Stimulated activated CD4-positive, alpha-beta T cell treated with anti-CD3 and anti-CD28 coated beads, Interleukin-4, amount 100 ng/mL, for 24 hours (primary cell): ENCODE measurements around the gene S100A5.
A peak's percentile ranks its signal among the peaks of the same experiment; 100 is the strongest.
"Not testable (repeated sequence)": the region's sequence is repeated elsewhere in the genome, so short reads cannot be mapped to it uniquely, and the experiment has no call there.

Source experiments
- DNase-seq: peaks from one replicate; pipeline ENCODE4 v3.0.0-alpha.2; 2020

S100A5 gene

DNA sequence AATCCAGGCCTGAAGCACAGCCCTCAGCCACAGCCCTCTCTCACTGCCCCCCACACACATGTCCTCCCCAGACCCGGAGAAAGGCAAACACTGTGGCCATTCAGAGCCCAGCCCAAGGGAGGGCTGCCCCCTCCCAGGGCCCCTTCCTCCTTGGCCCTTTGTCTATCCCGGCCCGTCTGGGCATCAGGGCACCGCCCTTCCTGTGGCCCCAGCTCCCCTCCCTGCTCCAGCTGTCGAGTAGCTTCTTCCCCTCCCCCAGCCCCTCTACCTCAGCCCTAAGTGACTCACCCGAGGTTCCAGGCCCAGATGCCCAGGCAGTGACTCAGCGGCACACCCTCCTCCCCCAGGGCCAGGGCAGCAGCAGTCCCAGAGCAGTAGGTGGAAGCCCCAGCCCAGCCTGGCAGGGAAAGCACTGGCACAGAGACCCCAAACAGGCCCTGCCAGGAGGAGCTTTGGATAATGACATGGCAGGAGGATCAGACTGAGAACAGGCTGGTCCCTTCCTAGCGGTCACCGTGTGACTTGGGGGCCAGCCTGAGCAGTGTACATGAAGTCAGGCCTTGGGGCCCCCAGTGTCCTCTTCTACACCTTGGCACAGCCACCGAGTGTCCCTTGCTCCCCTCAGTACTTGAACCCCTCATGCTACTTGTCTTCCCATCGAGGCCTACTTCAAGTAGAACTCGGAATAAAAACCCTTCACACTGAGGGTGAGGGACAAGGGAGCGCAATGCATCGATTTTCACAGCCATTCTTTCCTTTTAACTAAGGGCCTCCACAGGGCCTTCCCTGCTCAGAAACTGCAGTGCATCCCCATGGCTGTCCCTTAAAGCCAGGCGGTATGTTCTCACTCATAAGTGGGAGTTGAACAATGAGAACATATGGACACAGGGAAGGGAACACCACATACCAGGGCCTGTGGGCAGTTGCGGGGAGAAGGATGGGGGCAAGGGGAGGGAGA lies 26.0 kb upstream of the S100A5 start:
- DNase-seq = peak; percentile 91

DNA sequence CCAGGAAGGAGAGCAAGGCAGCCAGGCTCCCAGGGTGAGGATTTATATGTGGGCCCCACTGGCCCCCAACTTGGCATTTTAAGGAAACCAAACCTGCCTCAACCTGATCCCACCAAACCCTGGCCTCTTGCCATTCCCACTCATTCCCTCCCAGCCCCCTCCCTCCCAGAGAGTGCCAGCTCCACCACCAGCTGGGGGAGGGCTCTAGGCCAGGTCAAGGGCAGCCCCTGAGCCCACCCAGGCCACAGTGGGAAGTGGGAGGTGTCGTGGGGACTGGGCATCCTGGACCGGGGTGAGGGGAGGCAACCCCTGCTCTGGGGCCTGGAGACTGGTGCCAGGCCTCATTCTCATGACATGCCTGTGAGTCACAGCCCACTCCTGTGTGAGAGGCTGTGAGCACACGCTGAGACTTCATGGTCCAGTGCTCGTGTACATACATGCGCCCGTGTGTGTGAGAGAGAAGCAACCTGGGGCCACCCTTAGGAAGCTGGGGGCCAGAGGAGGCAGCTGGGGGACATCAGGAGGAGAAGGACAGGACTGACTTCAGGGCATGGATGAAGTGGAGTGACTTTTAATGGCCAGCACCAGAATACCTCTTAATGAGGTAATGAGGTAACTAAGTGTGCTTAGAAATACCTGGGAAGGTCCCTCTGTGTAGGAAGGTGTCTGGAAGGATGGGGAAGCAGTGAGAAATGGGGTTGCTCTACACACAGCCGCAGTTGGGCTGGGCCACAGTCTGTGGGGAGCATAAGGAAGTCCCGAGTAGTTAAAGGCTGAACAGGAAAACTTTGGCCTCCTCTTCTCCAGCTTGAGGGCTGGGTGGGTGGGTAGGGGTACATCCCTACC lies 25.0 kb upstream of the S100A5 start, which contains the start of gene S100A2:
Gene S100A2 (minus strand): TSS at position 316 of the 846 bp plus-strand sequence. CDS start 1,967 bp downstream, outside the sequence.
- DNase-seq = peak; percentile 72

DNA sequence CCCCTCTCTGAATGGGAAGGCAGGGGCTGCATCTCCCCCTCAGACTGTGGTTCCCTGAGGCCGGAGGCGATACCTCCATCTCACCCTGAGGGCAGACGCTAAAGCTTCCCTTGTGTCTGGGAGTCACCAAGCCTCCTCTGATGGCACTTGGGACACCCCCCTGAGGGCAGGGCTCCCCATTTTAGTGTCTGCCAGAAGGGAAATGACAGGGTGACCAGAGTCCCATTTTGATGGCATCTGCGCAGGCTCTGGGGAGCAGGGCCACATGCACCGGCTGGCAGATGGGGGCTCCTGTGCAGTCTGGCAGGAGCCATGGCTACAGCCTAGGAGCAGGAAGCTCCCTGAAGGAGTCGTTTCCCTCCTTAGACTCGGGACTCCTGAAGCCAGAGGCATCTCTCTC lies 23.3 kb upstream of the S100A5 start:
- no peak for DNase-seq

DNA sequence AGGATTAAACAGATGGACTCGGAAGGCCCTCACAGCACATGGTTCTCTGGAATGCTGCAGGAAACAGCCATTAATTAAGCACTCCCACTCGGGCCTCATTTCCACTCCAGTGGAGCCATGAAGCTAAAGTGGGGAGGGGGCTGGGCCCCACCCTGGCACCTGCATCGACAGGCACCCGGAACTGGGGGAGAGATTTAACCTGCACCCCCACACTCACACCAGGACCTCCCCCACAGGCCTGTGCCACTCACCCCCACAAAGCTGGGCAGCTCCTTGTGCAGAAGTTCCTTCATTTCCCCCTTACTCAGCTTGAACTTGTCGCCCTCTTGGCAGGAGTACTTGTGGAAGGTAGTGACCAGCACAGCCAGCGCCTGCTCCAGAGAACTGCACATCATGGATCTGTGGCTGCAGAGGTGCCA lies 22.8 kb upstream of the S100A5 start:
- DNase-seq = no peak

DNA sequence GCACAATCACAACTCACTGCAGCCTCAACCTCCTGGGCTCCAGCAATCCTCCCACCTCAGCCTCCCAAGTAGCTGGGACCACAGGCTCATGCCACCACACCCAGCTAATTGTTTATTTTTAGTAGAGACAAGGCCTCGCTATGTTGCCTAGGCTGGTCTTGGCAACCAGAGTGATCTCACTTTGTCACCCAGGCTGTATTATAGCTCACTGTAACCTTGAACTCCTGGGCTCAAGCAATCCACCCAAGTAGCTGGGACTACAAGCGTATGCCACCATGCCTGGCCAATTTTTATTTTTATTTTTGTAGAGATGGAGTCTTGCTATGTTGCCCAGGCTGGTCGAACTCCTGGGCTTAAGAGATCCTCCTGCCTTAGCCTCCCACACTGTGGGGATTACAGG lies 21.3 kb upstream of the S100A5 start:
- not testable (repeated sequence) for DNase-seq

DNA sequence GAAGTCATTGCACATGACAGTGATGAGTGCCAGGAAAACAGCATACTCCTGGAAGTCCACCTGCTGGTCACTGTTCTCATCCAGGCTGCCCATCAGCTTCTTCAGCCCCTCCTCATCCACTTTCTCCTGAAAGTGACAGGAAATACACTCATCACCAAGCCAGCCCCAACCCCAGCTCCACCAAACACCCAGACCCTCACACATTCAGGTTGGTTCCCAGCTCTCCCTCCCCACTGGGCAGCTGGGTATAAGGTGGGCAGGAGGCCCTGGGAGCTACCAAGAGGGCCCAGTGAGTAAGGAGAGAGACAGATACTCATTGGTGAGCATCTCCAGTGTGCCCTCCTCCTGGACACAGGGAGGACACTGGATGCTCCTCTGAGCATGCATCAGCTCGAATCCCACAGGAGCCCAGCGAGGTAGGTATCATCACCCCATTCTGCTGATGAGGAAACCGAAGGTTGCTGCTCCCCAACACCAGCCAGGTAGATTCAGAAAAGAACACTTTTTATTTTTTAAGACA lies 20.8 kb upstream of the S100A5 start:
- DNase-seq = no peak

DNA sequence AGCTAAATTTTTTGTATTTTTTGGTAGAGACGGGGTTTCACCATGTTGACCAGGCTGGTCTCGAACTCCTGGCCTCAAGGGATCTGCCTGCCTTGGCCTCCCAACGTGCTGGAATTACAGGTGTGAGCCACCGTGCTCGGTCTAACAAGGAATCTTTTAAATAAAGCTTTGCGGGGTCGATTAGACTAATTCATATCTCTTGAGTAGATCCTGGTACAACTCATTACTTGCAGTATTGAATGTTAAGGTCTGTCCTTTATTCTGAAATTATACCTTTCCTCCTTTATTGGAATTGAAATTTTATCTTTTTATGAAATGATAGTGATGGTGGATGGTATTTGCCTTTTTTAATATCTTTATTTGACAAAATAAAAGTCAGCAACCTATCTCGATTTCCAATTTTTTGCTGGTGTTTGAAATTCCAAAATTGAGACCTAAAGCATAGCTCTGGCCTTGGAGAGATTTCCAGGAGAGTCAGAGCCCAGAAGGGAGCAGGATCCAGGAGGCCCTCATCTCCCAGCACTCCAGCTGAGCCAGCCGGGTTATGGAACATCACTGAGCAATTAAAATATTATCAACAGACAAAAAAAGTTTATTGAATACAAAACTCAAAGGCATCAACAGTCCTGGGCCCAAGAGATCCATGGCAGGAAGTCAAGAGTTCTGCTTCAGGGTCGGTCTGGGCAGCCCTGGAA lies 20.2 kb upstream of the S100A5 start:
- DNase-seq = no peak

DNA sequence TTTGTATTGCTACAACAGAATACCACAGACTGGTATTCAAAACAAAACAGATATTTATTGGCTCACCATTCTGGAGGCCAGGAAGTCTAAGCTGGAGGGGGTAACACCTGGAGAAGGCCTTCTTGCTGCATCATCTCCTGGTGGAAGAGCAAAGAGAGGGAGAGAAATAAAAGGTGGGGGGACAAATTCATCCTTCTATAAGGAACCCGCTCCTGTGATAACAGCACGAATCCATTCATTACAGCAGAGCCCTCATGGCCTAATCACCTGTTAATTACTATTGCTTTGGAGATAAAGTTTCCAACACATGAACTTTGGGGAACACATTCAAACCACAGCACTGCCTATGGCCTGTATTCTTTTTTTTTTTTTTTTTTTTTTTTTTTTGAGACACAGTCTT lies 19.5 kb upstream of the S100A5 start:
- no peak for DNase-seq

DNA sequence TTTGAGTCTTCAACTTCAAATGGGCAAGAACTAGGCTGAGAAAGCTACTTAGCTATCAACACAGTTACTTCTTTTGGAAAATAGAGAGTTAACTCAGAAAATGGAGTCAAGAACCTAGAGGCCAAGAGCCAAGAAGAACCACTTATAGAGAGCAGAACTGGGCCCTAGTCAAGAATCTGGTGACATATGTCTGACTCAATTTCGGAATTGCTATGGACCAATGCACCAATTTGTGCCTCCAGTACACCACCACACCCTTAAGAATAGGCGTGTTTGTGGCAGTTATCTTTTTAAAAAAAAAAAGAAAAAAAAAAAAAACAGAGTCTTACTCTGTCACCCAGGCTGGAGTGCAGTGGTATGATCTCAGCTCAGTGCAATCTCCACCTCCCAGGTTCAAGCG lies 17.1 kb upstream of the S100A5 start:
- DNase-seq = no peak

DNA sequence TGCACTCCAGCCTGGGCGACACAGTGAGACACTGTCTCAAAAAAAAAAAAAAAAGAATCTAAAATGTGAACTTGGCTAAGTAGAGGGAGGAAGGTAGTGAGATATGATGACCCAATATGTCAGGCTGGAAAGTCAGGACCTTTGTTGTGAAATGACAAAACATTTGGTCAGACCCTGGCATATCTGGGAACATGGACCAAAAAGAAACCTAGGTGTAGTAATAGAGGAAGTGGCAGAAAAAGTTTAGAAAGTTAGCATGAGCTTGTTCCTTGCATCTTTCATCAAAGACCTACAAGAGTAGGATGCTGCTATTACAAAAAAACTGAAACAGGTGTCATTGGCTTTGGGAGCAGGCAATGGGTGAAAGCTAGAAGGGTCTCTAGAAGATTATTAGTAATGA lies 15.6 kb upstream of the S100A5 start:
- no peak for DNase-seq

DNA sequence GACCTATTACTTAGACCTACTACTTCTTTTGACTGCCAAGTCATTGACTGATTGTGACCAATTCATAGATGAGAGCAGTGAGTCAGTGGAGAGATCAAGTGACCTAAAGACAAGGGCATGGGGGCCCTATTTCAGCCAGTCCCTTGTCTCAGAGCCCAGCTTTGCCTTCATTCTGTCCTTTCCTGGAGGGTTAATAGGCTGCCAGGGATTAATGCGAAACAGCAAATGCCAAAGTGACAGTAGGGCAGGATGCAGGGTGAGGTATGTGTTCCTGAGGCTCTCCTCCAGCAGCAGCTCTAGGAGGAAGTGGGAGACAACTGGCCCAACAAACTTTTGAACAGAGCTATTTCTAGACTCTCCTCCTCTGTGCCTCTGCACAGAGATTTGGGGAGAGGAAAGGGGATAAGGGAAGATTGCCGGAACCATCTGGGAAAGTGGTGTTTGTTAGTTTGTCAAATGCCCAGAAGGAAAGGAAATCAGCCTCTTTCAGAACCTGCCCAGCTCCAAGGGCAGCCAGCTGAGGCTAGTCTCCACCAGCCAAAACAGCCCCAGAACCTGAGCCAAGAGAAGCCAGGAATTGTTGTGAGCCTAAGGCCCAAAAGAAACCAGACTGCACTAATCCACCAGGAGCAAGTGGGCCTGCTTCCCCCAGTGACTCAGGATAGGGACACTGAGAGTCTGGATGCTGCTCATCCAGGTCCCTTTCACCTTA lies 13.3 kb upstream of the S100A5 start:
- DNase-seq = no peak

DNA sequence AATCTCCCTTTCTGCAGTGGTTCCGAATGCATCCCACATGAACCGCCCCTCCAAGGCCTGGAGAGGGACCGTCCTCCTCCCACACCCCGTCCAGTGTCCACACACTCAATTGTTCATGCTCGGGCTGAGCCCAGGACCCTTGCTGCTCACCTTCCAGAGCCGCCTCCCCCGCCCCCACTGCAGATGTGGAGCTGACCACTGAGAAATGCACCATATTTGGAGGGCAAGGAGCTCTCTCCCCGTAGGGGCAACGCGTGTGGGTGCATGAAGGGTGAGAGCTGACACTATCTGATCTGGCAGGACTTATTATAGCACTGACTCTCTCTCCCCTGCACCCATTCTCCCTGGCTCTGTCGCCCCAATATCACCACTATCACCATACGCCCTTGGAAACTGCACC lies 12.4 kb upstream of the S100A5 start:
- DNase-seq = no peak

DNA sequence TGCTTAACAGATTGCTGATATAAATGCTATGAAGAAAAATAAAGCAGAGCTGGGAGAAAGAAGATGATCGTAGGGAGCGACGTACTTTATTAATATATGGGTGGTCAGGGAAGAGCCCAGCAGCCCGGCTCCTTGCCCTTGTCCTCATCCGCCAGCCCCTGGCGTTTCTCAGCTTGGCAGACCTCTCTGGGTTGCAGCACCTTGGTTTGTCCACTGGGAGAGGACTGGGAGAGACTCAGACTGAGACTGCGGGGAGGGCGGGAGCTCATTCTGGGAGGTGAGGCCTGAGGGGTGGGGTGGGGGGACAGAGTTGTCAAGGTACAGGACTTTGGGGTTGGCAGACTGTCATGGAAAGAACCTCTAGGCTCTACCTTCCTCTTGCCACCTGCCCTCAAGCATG lies 11.6 kb upstream of the S100A5 start:
- DNase-seq = no peak

DNA sequence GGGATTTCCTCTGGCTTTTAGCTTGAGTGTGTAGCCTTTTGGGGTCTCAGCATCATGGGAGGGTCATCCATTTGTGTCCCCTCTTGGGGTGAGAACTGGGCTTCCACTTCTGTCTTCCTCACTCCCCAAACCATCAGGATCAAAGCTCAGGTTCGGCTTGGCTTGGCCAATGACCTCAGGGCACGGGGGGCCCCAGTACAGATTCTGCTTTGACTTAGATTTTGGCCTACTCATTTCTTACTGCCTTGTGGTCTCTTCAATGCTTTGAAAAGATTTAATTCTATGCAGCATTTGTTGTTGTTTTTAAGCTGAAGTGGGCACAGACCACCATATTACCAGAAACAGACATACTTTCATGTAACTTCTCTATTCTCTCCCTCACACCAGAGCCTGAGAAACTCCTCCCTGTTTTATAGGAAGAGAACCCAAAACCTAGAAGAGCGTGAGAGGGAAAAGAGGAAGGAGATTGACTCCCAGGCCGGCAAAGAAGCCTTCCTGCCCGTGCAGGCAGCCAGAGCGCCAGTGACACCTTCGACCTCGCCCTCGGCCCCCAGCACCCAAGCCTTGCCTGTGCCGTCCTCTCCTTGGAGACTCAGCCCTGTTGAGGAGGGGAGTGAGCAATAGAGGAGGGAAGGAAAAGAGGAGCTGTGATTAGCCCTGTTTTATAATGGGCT lies 10.2 kb upstream of the S100A5 start:
- no peak for DNase-seq

DNA sequence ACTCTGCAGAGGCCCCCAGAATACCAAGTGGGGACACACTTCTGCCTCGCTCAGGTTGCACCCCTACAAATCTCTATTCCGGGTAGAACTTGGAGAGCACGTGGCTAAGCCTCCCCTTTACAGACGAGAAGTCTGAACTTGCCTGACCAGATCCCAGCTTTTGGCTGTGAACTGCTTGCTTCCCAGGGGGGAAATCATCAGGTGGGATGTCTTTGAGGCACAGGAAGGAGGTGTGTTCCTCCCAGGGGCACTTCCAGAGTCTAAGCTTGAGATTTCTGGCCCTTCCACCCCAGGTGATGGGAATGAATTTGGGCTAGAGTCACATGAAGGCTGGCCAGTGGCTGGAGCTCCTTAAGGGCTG lies 9.6 kb upstream of the S100A5 start:
- DNase-seq = no peak

DNA sequence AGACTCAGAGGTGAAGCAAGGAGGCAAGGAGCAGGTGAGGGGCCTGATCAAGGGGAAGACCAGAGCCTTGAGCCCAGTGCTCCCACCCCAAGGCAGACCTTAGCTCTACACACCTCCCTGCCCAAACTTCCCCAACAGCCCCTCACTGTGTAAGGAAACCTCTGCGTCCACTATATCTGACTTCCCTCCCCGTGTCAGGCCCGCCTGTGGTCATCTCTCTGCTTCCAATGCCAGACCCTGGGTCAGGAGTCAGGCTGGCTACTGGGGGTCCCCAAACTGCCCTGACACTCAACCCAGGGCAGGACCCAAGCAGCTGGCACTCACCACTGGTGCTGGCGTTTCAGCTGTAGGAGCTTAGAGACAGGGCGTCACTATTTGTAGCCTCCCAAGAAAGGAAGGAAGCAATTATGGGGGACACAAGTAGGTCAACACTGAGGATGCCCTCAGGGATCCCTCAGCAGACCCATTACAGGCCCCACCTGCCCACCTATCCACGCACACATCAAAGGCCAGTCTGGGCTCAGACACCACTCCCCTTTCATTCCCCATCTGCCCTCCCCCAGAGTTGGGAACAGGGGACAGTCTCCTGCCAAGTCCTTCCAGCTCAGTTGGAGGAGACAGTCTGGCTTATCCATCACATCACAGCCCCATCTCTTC lies 9.1 kb upstream of the S100A5 start:
- DNase-seq = no peak

DNA sequence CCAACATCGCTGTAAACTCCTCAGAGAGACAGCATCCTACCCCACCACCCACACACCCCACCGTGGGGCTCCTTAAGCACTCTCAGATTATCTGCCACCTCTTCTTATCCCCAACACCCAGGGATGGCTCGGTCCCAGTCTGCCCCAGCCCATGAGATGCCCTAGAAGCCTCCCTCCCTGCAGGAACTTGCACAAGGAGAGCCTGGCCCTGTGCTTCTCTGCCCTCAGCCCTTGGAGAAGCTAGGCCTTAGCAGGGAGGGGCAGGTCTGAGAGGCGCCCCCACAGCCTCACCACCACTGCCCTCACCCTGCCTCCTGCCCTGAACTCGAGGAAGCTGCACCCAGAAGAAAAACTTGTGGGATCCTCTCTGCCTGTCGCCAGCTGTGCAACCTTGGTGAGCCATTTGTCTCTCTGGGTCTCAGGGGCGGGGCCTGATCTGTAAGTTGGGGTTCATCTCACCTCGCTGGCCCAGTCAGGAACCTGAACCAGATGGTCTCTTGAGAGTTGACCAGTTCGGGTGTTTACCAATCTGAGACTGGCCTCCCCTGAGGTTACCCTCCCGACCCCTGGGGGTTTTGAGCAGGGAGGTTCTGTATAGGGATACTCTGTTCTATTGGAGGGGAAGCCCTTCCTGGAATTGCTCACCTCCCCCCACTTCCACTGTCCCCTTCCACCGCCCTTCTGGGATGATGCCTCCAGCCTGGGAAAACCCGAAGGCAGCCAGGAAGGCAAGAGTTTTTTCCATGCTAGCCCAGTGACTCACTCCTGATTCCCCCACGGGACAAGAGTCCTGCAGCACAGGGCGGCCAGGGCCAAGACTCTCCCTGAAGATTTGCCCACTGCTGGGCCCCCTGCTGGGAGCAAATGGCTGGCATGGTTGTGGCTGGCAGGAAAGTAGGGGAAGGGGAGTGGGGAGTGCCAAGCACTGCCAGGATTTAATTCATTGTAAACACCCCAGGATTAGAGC lies 8.3 kb upstream of the S100A5 start, which contains the start of gene S100A3:
Gene S100A3 (minus strand): TSS at position 537 of the 967 bp plus-strand sequence. CDS start 773 bp downstream, outside the sequence.
- no peak for DNase-seq

DNA sequence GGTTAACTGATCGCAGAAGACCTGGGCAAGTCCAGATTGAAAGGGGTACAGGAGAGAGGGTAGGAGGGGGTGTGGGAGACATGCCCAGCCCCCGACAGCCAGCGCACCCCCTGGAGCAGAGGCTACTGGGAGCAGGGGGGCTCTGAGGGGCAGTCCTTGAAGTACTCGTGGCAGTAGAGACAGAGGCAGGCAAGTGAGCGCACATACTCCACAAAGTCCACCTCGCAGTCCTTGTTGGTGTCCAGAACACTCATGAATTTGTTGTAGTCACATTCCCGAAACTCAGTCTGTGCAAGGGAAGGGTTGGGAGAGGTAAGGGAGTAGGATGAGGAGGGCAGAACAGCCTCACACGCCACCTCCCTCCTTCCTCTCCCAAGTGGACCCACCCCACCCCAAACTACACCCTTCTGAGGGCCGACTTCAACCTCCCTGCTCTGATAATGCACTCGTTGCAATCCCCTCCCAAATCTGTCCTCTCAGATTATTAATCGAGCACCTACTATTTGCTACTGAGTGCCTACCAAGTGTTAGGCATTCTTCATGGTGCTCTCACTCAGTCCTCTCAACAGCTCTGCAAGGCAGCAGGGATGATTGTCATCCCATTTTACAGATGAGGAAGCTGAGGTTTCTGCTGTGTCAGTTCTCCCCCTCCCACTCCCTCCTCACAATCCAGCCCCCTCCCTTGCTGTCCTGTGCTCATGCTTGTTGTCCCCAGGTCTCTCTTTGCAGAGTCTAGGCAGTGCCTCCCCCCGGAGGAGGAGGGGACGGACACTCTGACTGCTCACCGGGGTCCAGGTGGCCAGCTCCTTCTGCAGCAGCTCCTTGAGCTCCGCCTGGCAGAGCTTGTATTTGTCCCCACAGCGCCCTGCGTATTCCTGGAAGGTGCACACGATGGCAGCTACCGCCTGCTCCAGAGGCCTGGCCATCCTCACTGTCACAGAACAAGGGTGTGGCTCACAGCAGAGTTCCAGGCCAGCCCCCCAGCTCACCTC lies 7.1 kb upstream of the S100A5 start:
- DNase-seq = no peak
